Transverse colon (tissue), 4 donors: ENCODE data around the gene BIRC6. TPM values are rescaled to one million over a fixed set of nuclear protein-coding genes. Genes with fewer than 3 reads are reported as not detected.

ENCODE experiments used
- DNase-seq: peaks from one replicate; pipeline ENCODE4 v3.0.0-alpha.2; 2019
- H3K27ac ChIP-seq, 4 donors: fragments of 200-600 bp; sonication (generic); 2 replicates each; pipeline ENCODE4 v1.5.1; 2016 to 2018; ENCODE audit warnings: inconsistent platforms in 4 of 4
- H3K27me3 ChIP-seq: fragments of 200-600 bp; sonication (generic); 2 replicates; pipeline ENCODE4 v1.5.1; 2017; ENCODE audit warnings: inconsistent platforms
- H3K36me3 ChIP-seq, 4 donors: fragments of 200-600 bp; sonication (generic); 2 replicates each; pipeline ENCODE4 v1.5.1; 2017 to 2019; ENCODE audit warnings: inconsistent platforms in 4 of 4
- H3K4me1 ChIP-seq, 4 donors: fragments of 200-600 bp; sonication (generic); 2 replicates each; pipeline ENCODE4 v1.5.1; 2017 to 2020; ENCODE audit warnings: inconsistent platforms in 4 of 4
- H3K4me3 ChIP-seq, 4 donors: fragments of 200-600 bp; sonication (generic); 1 replicate in 1 of 4; 2 replicates in 3 of 4; pipeline versions ENCODE4 v1.5.1 to v1.6.1; 2017 to 2019; ENCODE audit warnings: inconsistent platforms in 4 of 4
- H3K9me3 ChIP-seq, 2 donors: fragments of 200-600 bp; sonication (generic); 2 replicates each; pipeline ENCODE4 v1.5.1; 2017 to 2019; ENCODE audit warnings: inconsistent platforms in 2 of 2
- CTCF ChIP-seq, 5 experiments: fragments of 200-600 bp in 3 of 5; fragments of 450-650 bp in 2 of 5; sonication (generic) in 3 of 5; IDR thresholded peaks; 1 replicate in 2 of 5; 2 replicates in 3 of 5; pipeline ENCODE4 v1.5.1; 2016 to 2017; ENCODE audit warnings: antibody characterized with exemption in 5 of 5, inconsistent platforms in 3 of 5, mild to moderate bottlenecking in 2 of 5, moderate library complexity in 1 of 5
- EP300 ChIP-seq: sonication (generic); formaldehyde crosslinking; IDR thresholded peaks from one replicate; pipeline ENCODE4 v1.6.1; 2017; ENCODE audit warnings: antibody characterized with exemption, low read depth
- POLR2A ChIP-seq: fragments of 450-650 bp; IDR thresholded peaks from one replicate; pipeline ENCODE4 v1.6.1; 2016; ENCODE audit warnings: antibody characterized with exemption, mild to moderate bottlenecking, moderate library complexity
- POLR2AphosphoS5 ChIP-seq, 3 donors: sonication (generic); formaldehyde crosslinking; IDR thresholded peaks; one replicate each; pipeline ENCODE4 v1.6.1; 2016; ENCODE audit warnings: antibody characterized with exemption in 3 of 3
- WGBS, 2 donors: methylation state at CpG; one replicate each; pipeline ENCODE4 v1.1.5; 2018; ENCODE audit warnings: low coverage in 1 of 2; 5-methylcytosine and 5-hydroxymethylcytosine counted together
- in situ Hi-C, 4 donors: fragments of 200-750 bp; cut with MboI; loops; one replicate each; pipeline versions ENCODE4 v1.15.0 to v1.15.1; 2017; ENCODE audit warnings: low sequenced_read_pairs in 3 of 4, low pct_ligation_motif_present in 1 of 4, low pct_unique_long_range_greater_than_20kb in 1 of 4
- intact Hi-C: fragments of 100-400 bp; cut with DNase I; formaldehyde crosslinking; loops from one replicate; pipeline ENCODE4 v1.15.1; 2023; ENCODE audit warnings: low total_unique reads
- total RNA-seq, 4 donors: library from RNA; depleted of rRNA; stranded (reverse); fragments of >200 nt; gene quantifications; one replicate each; pipeline ENCODE4 v1.1.0, GENCODE V29; 2016

The BIRC6 gene
- total RNA-seq, 4 donors from 2014 or later, result 131 to 337 (median 219) TPM

GRCh38 chr2:32496662-32497061, 139.8 kb downstream of the BIRC6 start:
- in situ Hi-C loops, result no loop called here
- H3K36me3 ChIP-seq, result peaks cover 0 to 51% (median 18%) of the 10 kb centered on the region in 4 donors

GRCh38 chr2:32498306-32498705, 141.5 kb downstream of the BIRC6 start:
- Histone ChIP-seq H3K27me3 (no peaks in the 10 kb centered on the region), H3K4me3 (no peak overlapping the region), H3K27ac (no peak overlapping the region), H3K36me3 (peaks cover 0 to 51% (median 20%) of the 10 kb centered on the region in 4 donors), H3K4me1 (no peaks in the 10 kb centered on the region), H3K9me3 (no peaks in the 10 kb centered on the region)
- TF ChIP-seq POLR2AphosphoS5 (IDR thresholded peaks at IDR 0.05) (no peak), CTCF (IDR thresholded peaks at IDR 0.05) (no peak), EP300 (no peak), POLR2A (no peak)
- 94 to 100% methylated on average over 6 of the region's 6 CpGs for WGBS, 2 donors
- no peak for DNase-seq
- in situ Hi-C loops (no loop called here), intact Hi-C loops (no loop called here)

More at GRCh38 chr2:32496662-32497061, 139.8 kb downstream of the BIRC6 start:
- 72 to 85% methylated on average over 2 to 3 of the region's 3 CpGs for WGBS, 2 donors
- no peak overlapping the region for H3K27ac ChIP-seq
- H3K27me3 ChIP-seq, result no peaks in the 10 kb centered on the region
- intact Hi-C loops, result no loop called here
- no peak for DNase-seq
- H3K9me3 ChIP-seq, result no peaks in the 10 kb centered on the region
- H3K4me3 ChIP-seq, result no peak overlapping the region
- TF ChIP-seq POLR2AphosphoS5 (IDR thresholded peaks at IDR 0.05) (no peak), CTCF (IDR thresholded peaks at IDR 0.05) (no peak), POLR2A (no peak), EP300 (no peak)
- H3K4me1 ChIP-seq, result no peaks in the 10 kb centered on the region

- TF ChIP-seq POLR2A (no peak), CTCF (IDR thresholded peaks at IDR 0.05) (no peak), EP300 (no peak), POLR2AphosphoS5 (IDR thresholded peaks at IDR 0.05) (no peak)
- DNase-seq, result no peak
- no peaks in the 10 kb centered on the region for H3K4me1 ChIP-seq
- in situ Hi-C loops (no loop called here), intact Hi-C loops (no loop called here)
- H3K9me3 ChIP-seq, result no peaks in the 10 kb centered on the region
- WGBS, 2 donors, result 94% methylated on average over 2 of the region's 2 CpGs
- no peak overlapping the region for H3K27ac ChIP-seq
- peaks cover 0 to 61% (median 21%) of the 10 kb centered on the region in 4 donors for H3K36me3 ChIP-seq
- H3K4me3 ChIP-seq, result no peak overlapping the region
- no peaks in the 10 kb centered on the region for H3K27me3 ChIP-seq
These were observed 146.1 kb downstream of the BIRC6 start for GRCh38 chr2:32502941-32503340.

GRCh38 chr2:32504877-32505478, 148.2 kb downstream of the BIRC6 start:
- in situ Hi-C loops, result no loop called here

More at GRCh38 chr2:32504877-32505478, 148.2 kb downstream of the BIRC6 start:
- intact Hi-C loops, result no loop called here
- no peak for TF ChIP-seq EP300
- TF ChIP-seq CTCF (IDR thresholded peaks at IDR 0.05), result no peak
- TF ChIP-seq POLR2A, result no peak
- no peak for TF ChIP-seq POLR2AphosphoS5 (IDR thresholded peaks at IDR 0.05)
- DNase-seq, result no peak
- Histone ChIP-seq H3K27me3 (no peaks in the 10 kb centered on the region), H3K27ac (no peak overlapping the region), H3K4me3 (no peak overlapping the region), H3K36me3 (peaks cover 0 to 75% (median 22%) of the 10 kb centered on the region in 4 donors), H3K4me1 (no peaks in the 10 kb centered on the region), H3K9me3 (no peaks in the 10 kb centered on the region)
- WGBS, 2 donors, result 98 to 100% methylated on average over 3 of the region's 3 CpGs
